ENCODE data around the gene PLSCR2.
"Not testable (repeated sequence)": the region's sequence is repeated elsewhere in the genome, so short reads cannot be mapped to it uniquely, and the experiment has no call there.

PLSCR2 gene

DNA sequence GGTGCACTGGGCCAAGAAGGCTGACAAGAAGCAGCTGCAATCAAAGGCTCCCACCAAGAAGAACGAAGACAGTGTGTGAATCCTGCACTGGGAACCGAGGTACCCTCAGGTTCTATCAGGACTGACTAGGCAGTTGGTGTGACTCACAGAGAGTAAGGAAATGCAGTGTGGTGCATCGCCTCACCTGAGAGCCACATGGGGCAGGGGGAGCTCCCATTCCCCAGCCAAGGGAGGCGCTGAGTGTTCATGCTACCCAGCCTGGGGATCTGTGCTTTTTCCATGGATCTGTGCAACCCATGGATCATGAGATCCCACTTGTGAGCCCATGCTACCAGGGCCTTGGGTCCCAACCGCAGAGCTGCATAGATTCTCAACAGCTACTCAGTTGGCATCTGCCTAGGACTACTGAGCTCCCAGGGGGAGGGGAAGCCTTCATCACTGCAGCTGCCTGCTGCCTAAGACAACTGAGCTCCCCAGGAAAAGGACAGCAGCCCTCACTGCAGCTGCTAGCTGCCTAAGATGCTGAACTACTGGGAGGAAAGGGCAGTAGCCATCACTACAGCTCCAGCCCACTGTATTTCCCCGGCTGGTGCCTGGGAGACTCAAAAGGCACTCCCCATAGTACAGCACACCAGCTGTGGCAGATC lies 6.9 kb upstream of the PLSCR2 start:
- no peak for DNase-seq

DNA sequence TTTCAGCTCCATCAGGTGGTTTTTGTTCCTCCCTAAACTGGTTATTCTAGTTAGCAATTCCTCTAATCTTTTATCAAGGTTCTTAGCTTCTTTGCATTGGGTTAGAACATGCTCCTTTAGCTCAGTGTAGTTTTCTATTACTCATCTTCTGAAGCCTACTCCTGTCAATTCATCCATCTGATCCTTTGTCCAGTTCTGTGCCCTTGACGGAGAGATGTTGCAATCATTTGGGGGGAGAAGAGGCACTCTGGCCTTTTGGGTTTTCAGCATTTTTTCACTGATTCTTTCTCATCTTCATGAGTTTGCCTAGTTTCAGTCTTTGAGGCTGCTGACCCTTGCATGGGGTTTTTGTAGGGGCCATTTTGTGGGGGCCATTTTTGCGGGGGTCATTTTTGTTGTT lies 5.6 kb upstream of the PLSCR2 start:
- DNase-seq = not testable (repeated sequence)

DNA sequence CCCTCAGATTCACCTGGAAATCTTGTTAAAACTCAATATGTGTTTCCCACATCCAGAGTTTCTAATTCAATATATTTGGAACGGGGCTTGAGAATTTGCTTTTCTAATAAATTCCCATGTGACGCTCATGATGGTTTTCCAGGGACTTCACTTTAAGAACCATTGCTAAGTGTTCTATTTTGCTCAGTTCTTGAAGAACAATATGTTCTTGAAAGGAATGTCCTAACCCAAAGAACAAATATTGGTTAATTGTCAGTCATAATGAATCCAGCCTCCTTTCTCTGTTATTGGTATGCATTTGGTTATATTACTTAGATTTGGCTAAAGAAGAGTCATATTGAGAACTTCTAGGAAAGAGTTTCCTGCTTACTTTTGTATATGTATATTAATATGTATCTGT lies 4.4 kb upstream of the PLSCR2 start:
- DNase-seq = no peak

DNA sequence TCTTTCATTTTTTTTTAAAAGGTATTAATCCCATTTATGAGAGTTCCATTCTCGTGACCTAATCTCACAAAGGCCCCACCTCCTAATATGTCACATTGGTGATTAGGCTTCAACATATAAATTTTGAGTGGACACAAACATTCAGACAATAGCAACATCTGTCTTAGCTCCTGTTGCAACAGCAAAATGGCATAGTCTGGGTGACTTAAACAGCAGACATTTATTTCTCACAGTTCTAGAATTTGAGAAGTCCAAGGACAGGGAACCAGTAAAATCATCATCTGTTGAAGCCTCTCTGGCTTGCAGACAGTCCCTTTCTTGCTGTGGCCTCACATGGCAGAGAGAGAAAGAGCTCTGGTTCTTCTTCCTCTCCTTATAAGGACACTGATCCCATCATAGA lies 3.2 kb upstream of the PLSCR2 start:
- DNase-seq = no peak

DNA sequence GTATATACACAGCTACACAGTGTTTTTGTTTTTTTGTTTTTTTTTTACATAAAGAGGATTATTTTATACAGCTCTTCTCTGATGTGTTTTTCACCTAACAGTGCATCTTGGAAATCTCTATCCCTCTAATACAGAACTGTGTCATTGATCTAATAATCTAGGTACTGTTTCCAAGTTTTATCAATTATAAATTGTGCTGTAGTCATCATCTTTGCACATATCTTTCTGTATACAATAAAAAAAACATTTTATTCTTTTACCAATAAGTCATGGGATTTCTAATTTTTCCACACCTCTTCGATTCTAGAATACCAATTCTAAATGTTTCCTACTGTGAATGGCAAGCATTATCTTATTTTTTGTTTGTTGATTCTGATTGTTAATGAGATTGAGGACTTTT lies 1.7 kb upstream of the PLSCR2 start:
- no peak for DNase-seq

DNA sequence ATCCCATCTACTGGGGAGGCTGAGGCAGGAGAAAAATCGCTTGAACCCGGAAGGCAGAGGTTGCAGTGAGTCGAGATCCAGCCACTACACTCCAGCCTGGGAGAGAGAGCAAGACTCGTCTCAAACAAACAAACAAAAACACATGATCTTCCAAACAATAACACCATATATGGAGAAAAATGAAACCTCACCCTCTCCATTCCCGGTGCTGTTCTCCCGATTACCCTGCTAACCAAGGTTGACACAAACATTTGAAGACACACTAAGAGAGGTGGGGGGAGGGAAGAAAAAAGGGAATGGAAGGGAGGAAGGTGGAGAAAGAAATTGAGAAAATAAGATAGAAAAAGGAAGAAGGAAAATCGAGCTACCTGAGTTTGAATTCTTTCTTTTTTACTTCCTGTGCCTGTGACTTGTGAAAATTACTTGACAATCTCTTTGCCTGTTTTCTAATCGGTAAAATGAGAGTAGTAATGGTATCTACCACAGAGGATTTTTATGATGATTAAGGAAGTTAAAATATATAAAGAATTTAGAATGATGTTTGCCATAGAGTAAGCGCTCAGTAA lies 1.1 kb upstream of the PLSCR2 start:
- DNase-seq = no peak

DNA sequence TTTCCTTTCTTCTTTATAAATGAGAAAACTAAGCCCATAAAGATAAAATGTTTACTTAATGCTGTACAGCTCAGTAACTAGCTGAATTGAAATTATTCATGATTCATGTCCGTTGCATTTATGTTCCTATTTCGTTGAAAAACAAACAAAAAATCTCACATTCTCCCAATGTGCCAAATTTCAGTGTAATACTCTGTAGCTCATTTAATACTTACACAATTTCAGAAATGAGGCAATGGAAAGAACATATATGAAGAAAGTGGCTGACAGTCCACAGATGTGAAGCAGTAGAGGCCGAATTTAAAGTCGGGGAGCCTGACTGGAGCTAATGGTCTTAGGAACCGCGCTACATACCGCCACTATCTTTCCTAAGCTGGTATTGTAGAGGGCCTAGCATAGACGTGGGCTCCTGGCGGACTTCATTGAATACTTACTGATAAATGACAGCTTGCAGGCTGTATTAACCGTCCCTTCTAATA lies 651 bp downstream of the PLSCR2 start:
- no peak for DNase-seq

DNA sequence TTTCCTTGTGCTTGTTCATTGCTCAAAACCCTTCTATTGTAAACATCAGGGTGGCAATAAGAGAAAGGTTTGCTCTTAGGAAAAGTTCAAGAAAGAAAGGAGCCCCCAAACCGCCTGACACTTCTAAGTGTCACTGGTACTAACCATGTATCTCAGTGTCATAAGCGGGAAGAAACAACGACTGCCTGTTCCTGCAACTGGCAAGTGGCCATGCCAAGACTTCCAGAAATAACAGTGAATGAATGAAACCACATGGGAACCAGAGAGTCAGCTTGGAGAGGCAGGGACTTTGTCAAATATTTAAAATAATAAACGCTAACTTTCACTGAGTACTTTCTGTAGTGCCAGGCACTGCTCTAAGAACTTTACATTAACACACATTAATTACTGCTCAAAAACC lies 1.1 kb downstream of the PLSCR2 start:
- DNase-seq = no peak

DNA sequence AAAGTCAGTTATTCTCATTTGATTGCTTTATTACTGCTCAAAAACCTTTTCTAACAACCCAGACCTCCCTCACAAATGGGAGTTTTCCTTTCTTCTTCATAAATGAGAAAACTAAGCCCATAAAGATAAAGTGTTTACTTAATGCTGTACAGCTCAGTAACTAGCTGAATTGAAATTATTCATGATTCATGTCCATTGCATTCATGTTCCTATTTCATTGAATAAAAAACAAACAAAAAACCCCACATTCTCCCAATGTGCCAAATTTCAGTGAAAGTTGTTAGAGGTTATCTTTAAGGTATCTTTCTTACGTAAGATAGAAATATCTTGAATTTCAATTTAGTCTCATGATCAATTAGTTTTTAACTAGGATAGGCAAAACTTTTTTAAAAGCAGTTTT lies 2.8 kb downstream of the PLSCR2 start:
- no peak for DNase-seq

DNA sequence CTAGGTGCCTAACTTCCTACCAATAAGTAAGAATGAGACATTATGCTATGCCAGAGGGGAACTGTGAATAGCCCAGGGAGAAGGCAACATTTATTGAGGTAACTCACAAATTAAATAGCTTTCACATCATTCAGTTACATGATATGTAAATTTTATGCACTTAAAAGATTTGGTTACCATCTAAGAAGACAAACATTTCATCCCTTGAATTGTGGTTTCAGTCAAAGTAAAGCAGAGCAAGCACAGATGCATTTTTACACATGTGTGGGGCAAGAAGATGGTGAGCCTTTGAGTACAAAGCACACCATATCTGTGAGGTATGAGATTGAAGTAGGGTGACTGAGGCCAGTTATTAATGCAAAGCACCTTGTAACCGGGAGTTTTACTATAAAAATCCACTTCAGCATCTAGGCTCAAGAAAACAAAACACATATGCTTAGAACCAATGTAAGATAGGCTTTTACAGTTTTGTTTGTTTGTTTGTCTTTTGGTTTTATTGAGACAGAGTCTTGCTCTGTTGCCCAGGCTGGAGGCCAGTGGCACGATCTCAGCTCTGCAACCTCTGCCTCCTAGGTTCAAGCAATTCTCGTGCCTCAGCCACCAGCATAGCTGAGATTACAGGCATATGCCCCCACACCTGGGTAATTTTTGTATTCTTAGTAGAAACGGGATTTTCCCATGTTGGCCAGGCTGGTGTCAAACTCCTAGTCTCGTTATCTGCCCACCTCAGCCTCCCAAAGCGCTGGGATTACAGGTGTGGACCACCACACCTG lies 3.5 kb downstream of the PLSCR2 start:
- DNase-seq = no peak

DNA sequence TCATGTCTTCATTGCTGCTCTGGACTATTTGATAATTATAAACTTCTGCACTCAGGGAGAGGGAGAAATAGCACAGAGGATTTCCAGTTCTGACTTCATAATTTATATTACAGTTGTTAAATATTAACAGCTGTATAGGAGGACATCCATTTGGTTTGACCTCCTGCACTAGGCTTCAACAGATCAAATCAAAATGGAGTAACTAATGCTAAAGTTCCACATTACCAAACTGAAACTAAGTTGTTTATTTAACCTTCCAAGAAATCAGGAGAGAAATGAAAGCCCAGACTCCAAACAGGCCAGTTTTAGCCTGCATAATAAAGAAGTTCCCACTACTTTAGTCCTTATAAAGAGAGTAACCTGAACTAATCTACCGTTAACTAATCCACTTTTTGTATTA lies 4.6 kb downstream of the PLSCR2 start:
- no peak for DNase-seq

DNA sequence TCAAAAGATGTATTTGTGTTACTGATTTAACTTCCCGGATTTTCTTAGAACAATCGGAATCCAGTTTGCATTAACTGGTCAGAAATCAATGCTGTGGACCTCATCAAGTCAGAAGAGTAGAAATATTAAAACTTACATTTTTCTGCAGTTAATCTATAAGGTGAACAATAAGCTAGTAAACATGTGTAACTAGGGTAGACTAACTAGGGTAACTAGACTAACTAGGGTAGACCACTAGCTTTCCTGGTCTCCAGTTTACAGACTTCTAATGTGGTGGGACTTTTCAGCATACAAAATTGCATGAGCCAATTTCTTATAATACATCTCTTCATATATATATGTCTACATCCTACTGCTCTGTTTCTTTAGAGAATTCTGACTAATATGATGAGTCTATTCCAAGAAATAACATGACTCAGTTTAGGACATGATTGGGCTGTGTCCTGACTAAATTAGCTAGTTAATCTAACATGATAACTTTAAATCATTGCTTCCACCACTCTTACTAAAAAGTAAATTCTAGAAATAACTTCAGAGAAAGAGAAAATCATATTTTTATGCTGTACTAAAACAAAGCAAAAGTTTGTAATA lies 5.3 kb downstream of the PLSCR2 start:
- no peak for DNase-seq

DNA sequence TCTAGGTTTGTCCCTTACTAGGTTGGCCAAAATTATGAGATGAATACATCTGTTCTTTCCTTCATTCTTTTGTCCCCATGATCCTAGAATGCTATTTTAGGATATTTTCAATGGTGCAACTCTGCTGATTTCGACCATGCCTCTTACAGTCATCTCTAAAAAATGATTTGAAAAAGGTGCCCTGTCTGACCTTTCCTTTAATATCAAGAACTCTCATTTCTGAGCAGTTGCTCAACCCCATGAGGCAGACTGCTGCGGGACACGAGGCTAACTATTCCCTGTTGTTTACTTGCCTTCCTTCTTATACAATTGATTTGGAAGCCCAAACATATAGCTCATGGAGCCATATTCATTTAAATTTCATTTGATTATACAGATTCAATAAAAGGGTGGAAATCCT lies 14.6 kb downstream of the PLSCR2 start:
- DNase-seq = no peak

DNA sequence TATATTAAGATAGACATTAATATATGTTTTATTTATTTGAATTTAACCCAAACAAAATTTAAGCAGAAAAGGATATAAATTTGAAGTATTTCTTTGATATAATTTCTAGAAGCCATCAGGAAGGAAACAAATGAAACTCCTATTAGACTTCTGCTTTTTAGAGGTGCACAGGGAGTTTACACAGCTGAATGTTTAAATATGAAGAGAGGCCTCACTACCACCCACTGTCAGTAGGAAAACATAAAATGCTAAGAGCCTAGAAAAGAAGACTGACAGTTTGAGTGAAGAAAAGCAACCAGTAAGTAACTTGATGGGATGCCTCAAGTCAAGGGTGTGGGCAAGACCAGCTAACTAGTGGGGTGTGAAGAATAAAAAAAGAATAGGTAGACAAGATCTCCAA lies 19.7 kb downstream of the PLSCR2 start:
- no peak for DNase-seq

DNA sequence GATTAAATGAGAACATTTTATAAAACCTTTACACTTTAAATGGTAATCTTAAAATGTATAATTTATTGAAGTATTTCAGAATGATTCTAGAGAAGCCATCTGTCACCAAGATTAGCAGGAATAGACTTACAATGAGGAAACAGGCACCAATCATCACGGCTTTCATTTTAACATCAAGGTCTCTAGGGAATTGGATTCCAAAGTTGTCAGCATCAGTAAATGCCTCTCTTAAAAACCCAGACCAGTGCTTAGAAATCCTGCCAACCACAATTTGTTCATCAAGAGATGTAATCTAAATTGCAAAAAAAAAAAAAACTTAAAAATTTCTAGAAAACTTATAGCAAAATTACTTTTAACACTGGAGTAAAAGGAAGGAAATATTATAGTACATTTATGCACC lies 20.3 kb downstream of the PLSCR2 start:
- no peak for DNase-seq

DNA sequence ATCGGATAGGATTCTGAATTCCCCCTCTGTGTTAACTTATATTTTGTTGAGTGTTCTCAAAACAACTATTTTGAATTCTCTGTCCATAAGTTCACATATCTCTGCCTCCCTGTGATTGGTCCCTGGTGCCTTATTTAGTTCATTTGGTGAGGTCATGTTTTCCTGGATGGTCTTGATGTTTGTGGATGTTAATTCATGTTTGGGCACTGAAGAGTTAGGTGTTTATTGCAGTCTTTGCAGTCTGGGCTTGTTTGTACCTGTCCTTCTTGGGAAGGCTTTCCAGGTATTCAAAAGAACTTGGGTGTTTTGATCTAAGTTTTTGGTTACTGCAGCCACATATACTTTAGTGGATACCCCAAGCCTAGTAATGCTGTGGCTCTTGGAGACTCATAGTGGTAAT lies 23.3 kb downstream of the PLSCR2 start:
- DNase-seq = no peak

DNA sequence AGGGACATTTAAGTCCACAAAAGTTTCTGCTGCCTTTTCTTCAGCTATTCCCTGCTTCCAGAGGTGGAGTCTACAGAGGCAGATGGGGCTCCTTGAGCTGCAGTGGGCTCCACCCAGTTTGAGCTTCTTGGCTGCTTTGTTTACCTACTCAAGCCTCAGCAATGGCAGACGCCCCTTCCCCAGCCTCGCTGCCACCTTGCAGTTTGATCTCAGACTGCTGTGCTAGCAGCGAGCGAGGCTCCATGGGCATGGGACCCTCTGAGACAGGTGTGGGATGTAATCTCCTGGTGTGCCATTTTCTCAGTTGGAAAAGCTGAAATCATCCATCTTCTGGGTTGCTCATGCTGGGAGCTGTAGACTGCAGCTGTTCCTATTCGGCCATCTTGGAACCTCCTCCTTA lies 29.1 kb downstream of the PLSCR2 start:
- DNase-seq = not testable (repeated sequence)

DNA sequence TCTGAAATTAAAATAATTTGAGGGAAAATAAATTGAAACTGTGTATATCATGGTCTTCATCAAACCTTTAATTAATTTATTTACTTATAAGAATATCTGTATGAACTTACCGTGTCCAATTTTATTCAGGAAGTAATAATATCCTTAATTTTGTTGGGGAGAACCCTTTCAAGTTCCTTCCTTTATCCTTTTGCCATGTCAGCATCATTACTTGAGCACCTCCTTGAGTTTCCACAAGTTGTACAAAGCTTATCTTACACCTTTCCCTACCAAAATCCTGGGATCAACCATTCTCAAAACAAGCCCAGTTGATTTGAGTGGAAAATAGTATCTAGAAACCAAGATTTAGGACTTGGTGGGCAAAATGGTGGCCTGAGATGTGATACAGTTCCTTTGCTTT lies 37.3 kb downstream of the PLSCR2 start:
- no peak for DNase-seq

DNA sequence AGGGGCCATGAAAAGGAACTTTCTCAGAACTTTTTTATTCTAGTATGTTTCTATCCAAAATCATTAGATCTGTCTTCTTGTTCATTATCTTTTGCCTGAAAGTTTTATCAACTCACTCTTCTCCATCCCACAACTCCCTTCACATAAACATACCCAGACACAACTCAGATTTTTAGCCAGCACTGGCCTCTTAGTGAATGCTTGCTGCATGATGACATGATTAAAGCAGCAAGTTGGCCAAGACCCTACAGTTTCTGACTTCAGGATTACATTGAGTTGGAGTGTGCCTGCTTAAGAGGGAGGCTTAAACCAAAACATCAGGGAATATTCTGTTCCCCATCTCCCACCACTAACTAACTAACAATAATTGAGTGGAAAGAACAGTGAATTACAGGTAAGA lies 38.1 kb downstream of the PLSCR2 start:
- DNase-seq = no peak

DNA sequence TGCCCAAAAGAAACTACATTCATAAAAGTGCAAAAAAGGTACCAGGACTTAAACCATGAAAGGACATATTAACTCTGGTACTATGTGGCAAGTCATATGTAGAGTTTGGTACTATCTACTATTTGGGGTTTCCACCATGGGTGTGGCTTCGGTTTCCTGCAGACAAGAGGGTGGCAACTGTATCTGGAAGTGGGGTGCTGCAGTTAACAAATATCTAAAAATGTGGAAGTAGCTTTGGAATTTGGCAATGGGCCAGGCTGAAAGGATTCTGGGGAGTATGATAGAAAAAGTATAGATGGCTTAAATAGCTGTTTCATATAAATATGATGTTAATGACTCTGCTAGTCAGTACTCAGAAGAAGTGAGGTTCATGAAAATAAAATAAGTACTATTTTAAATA lies 44.0 kb downstream of the PLSCR2 start:
- DNase-seq = no peak

DNA sequence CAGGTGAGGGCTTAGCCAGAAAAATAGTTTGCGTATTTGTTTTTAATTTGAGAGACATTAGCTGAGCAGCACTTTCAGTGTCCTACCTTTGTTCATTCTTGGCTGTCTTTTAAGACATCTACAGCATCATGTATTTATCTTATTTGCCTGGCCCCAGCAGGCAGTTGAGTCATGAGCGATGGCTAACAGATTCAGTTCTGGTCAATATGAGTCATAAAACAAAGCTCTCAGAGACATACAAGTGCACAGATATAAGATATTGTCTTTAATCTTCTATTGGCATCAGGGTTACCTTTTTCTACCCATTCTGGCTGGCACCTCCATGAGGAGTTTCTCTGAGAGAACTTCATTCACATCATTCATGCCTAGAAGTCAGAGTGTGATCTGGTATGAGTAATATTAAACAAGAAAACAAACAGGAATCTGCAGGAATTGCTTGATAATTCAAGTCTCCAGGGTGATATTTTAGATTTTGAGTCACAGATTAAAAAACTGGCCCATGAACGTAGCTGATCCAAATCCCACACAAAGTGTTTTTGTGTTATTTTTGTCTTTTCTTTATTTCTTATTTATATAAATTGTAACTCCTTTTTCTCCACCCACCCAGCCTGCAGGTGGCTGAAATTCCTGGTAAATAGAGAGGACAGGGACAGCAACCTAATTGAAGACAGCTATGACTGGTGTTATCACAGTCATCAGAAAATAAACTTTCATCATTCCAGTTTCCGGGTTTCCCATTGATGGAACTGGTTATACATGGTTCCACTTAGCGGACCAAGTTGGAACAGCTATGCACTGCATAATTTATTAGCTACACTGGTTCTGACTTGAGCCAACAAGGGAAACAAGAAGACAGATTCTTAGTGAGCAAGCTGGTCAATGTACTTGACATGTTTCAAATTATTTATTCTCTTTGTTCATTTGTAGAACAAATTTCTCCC lies 47.3 kb downstream of the PLSCR2 start:
- no peak for DNase-seq

DNA sequence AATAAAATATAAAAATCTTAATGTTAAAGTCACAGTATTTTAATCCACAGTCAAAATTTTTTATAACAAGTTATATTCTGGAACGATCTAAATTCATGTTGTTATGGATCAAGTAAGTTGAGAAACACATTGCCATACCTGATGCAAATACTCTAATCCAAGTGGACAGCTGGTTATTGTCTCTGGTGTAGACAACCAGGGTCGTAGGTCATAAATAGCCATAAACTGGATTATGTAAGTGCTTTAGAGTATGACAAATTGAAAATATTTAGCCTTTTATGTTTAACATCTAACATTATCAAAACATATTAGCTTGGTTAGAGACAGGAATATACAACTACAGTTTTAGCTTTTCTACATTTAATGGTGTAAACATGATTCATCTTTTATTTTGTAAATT lies 53.0 kb downstream of the PLSCR2 start:
- no peak for DNase-seq

DNA sequence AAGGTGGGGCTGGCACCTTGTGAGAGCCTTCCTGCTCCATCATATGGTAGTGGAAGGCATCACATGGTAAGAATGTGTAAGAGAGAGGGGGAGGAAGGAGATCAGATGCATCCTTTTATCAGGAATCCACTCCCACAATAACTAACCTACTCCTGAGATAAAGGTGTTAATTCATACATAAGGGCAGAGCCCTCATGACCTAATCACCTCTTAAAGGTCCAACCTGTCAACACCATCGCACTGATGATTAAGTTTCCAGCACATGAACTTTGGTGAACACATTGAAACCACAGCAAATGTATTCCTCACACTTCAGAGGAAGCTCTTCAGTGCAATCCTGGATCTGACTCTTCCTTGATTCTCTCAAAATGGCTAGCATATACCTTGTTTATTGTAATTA lies 55.4 kb downstream of the PLSCR2 start:
- DNase-seq = no peak
